Fibroblast of lung (primary cell): ENCODE results near the gene KCNIP3.
"Not testable (repeated sequence)": the region's sequence is repeated elsewhere in the genome, so short reads cannot be mapped to it uniquely, and the experiment has no call there.

Experiments used
- CTCF ChIP-seq, 2 donors: IDR thresholded peaks in 1 of 2; conservative IDR thresholded peaks in 1 of 2; 1 replicate in 1 of 2; 2 replicates in 1 of 2; pipeline ENCODE4 v1.5.1; 2011 to 2012; ENCODE audit warnings: low read length in 2 of 2, control low read depth in 1 of 2, inconsistent platforms in 1 of 2, low read depth in 1 of 2, mild to moderate bottlenecking in 1 of 2
- EZH2 ChIP-seq: IDR thresholded peaks from 2 replicates; pipeline ENCODE4 v1.5.1; 2012; ENCODE audit warnings: low read length, control low read depth, mild to moderate bottlenecking; ENCODE audit errors: missing control alignments

- not testable (repeated sequence) for TF ChIP-seq CTCF (conservative IDR thresholded peaks at IDR 0.05 in 1 of 2, IDR thresholded peaks at IDR 0.05 in 1 of 2; ENCODE audit: low read depth in 1 of 2, low read length in 2 of 2); EZH2
These were observed 136.2 kb downstream of the KCNIP3 start for GRCh38 chr2:95433373-95433772.
